HK-2 (cell line): ENCODE data around the gene ADGRG1.

Experiments used
- DNase-seq: peaks from one replicate; pipeline ENCODE4 v3.0.0-alpha.2; 2018; ENCODE audit not compliant: unreplicated experiment

The ADGRG1 gene

GRCh38 chr16:57682809-57683635 is 54.6 kb downstream of the ADGRG1 start:
- DNase-seq: no peak

DNA sequence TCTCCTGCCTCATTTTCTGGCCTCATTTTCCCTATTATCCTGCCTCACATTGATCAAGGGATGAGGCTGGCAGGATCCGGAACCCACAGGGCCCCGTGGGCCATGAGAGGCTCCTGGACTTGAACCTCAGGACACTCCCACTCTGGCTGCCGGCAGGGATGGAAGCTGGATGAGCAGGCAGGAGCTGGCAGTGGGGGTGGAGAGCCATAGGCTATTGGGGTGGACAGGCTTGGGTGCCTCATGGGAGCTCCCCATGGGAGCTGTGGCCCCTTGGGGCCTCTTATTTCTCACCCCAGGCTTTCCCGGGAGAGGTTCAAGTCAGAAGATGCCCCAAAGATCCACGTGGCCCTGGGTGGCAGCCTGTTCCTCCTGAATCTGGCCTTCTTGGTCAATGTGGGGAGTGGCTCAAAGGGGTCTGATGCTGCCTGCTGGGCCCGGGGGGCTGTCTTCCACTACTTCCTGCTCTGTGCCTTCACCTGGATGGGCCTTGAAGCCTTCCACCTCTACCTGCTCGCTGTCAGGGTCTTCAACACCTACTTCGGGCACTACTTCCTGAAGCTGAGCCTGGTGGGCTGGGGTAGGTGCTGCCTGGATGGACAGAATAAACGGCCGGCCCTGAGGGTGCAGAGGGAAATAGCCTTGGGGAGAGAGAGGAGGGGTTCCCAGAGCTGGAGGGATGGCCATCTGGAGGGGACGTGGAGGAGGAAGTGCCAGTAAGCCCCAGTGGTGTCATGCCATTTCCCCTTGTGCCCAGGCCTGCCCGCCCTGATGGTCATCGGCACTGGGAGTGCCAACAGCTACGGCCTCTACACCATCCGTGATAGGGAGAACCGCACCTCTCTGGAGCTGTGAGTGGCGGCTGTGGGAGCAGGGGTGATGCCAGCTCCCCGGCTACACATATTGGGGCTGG is 55.5 kb downstream of the ADGRG1 start:
- no peak for DNase-seq

DNA sequence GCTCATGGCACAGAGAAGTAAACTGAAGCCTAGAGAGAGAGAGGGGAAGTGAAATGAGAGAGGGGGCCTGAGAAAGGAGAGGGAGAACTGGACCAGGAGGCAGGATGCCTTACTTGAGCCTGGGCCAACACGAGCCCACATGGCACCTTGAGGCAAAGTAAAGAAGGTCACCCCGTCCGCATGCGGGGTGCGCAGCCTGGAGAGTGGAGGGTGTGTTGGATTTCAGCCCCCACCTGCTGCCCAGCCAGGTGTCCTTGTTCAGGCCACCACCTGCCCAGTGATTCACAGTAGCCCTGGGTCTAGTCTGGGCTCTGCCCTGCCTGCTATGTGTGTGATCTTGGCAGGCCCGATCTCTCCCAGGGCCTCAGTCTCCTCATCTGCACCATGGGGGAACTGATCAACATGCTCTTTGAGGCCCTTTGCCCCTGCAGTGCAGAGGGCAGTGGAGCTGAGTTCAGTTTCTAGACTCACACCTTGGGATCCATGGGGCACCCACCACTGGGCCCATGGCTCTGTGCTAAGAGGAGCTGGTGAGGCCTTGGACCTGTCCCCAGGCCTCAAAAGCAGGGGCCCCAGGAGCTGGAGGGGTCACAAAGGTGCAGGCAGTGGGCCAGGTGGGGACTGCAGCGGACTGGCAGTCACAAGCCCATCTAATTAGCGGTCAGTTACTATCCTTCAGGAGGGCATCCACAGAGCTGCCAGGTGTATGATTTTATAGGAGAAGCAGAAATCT is 56.4 kb downstream of the ADGRG1 start:
- DNase-seq: no peak

DNA sequence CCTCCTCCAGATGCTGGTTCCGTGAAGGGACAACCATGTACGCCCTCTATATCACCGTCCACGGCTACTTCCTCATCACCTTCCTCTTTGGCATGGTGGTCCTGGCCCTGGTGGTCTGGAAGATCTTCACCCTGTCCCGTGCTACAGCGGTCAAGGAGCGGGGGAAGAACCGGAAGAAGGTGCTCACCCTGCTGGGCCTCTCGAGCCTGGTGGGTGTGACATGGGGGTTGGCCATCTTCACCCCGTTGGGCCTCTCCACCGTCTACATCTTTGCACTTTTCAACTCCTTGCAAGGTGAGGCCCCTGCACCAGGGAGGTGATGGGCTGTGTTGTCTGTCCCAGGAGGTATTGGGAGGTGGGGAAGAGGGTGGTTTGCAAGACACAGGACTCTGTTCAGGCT is 57.2 kb downstream of the ADGRG1 start:
- DNase-seq: no peak

DNA sequence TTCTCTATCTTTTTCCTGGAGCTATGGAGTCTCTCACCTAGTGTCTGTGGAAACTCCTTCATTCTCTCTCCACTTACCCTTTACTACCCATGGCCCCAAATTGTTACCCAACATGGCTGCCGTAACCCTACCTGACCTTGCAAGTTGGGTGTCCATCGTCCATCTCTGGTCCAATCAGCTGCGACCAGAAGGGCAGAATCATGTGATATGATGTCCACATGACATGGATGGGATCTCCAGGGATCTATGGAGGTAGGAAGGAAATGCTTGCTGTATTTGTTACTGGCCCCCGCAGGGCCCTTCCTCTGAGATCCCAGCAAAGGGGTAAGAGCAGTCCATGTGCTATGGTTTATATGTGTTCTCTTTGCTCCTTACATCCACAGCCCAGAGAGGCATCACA is 58.1 kb downstream of the ADGRG1 start:
- no peak for DNase-seq

GRCh38 chr16:57687363-57687929 is 59.0 kb downstream of the ADGRG1 start:
- DNase-seq: no peak

DNA sequence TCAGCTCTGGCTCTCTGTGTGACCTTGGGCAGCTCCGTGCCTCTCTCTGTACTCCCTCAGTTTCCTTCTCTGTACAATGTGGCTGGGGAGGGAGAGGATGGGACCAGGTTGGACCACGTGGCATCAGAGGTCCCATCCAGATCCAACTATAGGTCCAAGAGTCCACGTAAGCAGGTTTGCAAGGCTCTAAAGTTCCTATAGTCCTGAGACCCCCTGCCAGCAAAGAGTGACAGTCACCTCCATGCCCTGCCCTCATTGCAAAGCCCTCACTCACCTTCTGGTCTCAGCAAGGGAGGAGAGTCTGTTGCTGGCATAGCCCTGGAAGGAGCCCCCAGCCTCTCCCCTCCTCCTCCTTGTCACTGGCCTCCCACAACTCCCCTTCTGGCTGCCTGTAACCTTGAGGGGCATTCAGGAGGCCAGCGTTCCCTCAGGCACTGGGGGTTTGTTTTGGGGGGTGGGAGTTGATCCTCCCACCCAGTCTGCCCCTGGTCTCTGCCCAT is 60.1 kb downstream of the ADGRG1 start:
- no peak for DNase-seq

DNA sequence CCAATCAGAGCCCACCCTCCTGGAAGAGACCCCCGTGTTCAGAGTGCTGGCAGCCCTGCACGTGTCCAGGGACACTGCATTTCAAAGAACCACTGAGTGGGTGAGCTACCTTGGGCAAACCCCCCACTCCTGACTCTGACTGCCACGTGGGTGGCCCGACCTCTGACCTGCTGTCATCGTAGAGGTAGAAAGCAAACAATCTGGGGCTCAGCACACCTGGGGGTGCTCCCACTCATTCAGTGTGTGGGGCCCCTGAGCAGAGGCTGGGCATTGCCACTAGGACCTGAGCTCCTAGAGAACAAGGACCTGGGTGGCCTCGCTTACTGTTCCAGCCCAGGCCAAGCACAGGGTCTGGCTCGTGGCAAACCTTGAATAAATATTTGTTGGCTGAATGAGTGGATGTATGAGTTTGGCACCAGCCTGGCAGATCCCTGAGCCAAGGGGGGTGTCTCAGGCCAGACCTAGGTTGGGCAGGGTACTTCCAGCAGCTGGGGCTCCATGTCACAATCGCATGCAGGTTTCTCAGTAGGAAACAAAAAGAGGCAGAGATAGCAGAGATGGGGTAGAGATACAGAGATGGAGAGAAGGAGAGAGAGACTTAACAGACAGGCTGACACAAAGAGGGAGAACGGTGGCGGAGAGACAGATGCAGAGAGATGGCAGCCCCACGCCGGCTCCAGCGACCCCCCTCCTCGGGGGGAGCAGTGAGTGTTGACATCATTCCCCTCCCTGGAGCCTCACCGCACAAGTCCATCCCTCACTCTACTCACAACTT is 60.7 kb downstream of the ADGRG1 start:
- DNase-seq: no peak

DNA sequence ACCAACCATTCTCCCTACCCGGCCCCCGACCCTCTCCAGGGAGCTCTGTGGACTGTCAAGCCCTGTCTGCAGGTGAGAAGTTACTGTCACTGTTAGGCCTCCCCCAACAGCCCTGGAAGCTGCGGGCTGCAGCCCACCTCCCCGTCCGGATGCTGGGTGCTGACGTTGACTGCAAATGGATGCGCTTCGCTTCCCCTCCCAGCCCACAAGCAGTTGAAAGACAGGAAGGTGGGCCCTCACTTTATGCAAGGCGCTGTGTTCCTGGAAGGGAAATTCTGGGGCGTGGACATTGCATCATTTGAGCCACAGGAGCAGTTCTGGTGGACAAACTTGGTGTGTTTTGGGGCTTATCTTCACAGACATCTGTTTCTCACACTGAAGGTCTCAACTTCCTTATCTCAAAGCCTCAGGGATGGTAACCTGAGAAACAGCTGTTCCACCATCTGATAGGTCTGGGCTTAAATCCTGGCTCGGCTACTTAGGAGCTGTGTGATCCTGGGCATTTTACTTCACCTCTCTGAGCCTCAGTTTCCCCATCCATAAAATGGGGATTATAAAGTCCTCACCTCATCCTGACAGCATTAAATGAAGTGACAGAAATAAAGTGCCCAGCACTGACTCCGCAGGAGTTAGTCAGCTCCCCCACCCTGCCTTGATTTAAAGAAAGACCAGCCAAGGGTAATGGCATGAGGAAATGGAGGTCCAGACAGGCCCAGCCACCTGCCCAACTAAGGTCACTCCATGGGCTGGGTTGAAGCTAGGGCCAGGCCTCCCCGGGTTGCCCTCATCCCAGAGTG is 61.5 kb downstream of the ADGRG1 start:
- no peak for DNase-seq

DNA sequence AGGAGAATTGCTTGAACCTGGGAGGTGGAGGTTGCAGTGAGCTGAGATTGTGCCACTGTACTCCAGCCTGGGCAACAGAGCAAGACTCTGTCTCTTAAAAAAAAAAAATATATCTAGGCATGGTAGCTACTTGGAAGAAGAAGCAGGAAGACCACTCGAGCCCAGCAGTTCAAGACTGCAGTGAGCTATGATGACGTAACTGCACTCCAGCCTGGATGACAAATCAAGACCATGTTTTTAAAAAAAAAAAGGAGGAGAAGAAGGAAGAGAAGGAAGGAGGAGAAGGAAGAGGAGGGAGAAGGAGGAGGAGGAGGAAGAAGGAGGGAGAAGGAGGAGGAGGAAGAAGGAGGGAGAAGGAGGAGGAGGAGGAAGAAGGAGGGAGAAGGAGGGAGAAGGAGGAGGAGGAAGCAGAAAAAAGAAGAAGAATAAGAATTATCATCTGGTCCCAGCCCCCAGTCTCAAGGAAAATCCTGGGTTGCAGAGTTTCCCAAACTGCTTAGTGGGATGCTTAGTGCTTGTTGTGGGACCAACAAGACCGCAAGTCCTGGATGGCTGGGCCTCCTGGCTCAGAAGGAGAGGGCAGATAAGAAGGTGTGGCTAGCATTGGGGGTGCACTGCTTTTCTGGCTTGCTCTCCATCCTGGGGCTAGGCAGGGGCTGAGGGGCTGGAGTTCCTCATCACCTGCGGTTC is 62.5 kb downstream of the ADGRG1 start:
- DNase-seq: no peak

GRCh38 chr16:57692636-57693035 is 64.2 kb downstream of the ADGRG1 start:
- DNase-seq: no peak

DNA sequence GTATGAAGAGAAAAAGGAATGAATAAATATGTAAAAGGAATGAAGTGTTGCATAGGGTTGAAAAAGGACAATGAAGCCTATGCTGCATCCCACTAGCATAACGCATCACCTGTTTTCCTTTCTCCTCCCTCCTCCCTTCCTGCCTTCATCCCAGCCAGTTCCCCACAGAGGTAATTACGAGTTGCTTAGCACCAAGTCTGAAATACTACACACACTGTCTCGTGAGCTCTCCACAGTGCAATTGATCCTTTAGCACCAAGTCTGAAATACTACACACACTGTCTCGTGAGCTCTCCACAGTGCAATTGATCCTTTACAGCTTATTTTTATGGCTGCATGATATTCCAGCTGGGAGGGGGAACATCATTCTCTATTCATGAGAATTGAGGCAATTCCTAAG is 65.1 kb downstream of the ADGRG1 start:
- DNase-seq: no peak

- peak; percentile 7 for DNase-seq
Observed at GRCh38 chr16:57694231-57694724, 65.8 kb downstream of the ADGRG1 start.

- DNase-seq: peak; percentile 30
Observed at GRCh38 chr16:57694725-57695679, 66.6 kb downstream of the ADGRG1 start, which contains the start of gene DRC7. Gene DRC7 (plus strand): TSS chr16:57694806. CDS start chr16:57697950, 3,144 bp downstream.

- DNase-seq: no peak
Observed at GRCh38 chr16:57695680-57696069, 67.2 kb downstream of the ADGRG1 start.

GRCh38 chr16:57696240-57696639 is 67.8 kb downstream of the ADGRG1 start:
- DNase-seq: no peak

DNA sequence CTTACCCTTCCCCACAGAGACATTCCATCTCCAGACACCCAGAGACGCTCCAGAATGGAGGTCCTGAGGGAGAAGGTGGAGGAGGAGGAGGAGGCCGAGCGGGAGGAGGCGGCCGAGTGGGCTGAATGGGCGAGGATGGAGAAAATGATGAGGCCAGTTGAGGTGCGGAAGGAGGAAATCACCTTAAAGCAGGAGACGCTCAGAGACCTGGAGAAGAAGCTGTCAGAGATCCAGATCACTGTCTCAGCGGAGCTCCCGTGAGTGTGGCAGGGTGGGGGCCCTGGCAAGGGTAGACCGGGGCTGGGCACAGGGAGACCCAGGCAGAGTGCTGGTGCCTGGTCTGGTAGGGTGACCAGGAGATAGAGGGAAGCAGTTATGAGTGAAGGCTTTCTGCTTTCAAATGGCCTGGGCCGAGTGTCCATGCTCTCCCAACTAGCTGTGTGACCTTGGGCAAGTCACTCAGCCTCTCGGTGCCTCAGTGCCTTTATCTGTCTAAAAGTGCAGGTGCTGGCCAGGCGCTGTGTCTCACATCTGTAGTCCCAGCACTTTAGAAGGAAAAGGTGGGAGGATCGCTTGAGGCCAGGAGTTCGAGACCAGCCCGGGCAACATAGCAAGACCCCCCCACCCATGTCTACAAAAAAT is 69.6 kb downstream of the ADGRG1 start:
- no peak for DNase-seq
